Retinal pigment epithelial cell (primary cell): ENCODE results near the gene CAPN2.

ENCODE experiments used
- DNase-seq: peaks from one replicate; pipeline ENCODE4 v3.0.0-alpha.2; 2010; ENCODE audit warnings: low read depth
- H3K4me3 ChIP-seq: 2 replicates; pipeline ENCODE4 v1.5.1; 2011; ENCODE audit warnings: mild to moderate bottlenecking, low read length, control low read depth, moderate library complexity
- CTCF ChIP-seq: conservative IDR thresholded peaks from 2 replicates; pipeline ENCODE4 v1.5.1; 2011; ENCODE audit warnings: low read depth, low read length, control low read depth, inconsistent platforms

CAPN2 gene

GRCh38 chr1:223713546-223714420 is 1.4 kb downstream of the CAPN2 start:
- DNase-seq: no peak
- no peak for TF ChIP-seq CTCF
- peak overlapping the region; percentile 92 for H3K4me3 ChIP-seq

GRCh38 chr1:223714421-223714724 is 2.0 kb downstream of the CAPN2 start:
- no peak for TF ChIP-seq CTCF
- DNase-seq: no peak
- peak overlapping the region; percentile 92 for H3K4me3 ChIP-seq

GRCh38 chr1:223714849-223715603 is 2.7 kb downstream of the CAPN2 start:
- H3K4me3 ChIP-seq: peak overlapping the region; percentile 92
- peak; percentile 82 for DNase-seq
- TF ChIP-seq CTCF: peak; percentile 13

- H3K4me3 ChIP-seq: peak overlapping the region; percentile 92
- TF ChIP-seq CTCF: no peak
- DNase-seq: no peak
Measured at GRCh38 chr1:223715604-223716172, 3.3 kb downstream of the CAPN2 start.

- no peak for TF ChIP-seq CTCF
- no peak for DNase-seq
- peak overlapping the region; percentile 14 for H3K4me3 ChIP-seq
Measured at GRCh38 chr1:223716302-223716862, 4.0 kb downstream of the CAPN2 start.

- no peak for DNase-seq
- no peak for TF ChIP-seq CTCF
- H3K4me3 ChIP-seq: no peak overlapping the region
Measured at GRCh38 chr1:223717123-223717522, 4.8 kb downstream of the CAPN2 start.
